ENCODE data around the gene TRPV2.
"Not testable (repeated sequence)": the region's sequence is repeated elsewhere in the genome, so short reads cannot be mapped to it uniquely, and the experiment has no call there.

The TRPV2 gene

DNA sequence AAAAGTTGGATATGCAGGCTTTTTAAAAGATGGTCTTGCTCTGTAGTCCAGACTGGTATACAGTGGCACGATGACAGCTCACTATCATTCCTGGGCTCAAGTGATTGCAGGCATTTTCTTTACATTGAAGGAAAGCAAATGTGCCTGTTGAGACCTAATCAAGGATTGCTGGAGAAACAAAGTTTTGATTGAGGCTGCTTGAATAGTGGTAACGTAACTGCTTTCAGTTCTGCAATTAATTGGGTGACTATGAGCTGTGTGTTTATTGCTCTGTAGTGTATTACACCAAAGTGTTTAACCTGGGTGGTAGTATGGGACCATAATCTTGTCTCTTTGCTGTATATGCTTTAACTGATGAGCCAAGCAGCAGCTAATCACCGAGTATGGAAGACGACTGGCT, 32.2 kb upstream of the TRPV2 start:
- H3K4me2 ChIP-seq, result no peak overlapping the region
- TF ChIP-seq, protein P1, sequence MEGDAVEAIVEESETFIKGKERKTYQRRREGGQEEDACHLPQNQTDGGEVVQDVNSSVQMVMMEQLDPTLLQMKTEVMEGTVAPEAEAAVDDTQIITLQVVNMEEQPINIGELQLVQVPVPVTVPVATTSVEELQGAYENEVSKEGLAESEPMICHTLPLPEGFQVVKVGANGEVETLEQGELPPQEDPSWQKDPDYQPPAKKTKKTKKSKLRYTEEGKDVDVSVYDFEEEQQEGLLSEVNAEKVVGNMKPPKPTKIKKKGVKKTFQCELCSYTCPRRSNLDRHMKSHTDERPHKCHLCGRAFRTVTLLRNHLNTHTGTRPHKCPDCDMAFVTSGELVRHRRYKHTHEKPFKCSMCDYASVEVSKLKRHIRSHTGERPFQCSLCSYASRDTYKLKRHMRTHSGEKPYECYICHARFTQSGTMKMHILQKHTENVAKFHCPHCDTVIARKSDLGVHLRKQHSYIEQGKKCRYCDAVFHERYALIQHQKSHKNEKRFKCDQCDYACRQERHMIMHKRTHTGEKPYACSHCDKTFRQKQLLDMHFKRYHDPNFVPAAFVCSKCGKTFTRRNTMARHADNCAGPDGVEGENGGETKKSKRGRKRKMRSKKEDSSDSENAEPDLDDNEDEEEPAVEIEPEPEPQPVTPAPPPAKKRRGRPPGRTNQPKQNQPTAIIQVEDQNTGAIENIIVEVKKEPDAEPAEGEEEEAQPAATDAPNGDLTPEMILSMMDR (conservative IDR thresholded peaks at IDR 0.05; ENCODE audit: low read depth, low read length), result no peak
- H3K4me3 ChIP-seq (IDR thresholded peaks at IDR 0.05; ENCODE audit: insufficient read depth, low read depth, low read length), result no peak overlapping the region

DNA sequence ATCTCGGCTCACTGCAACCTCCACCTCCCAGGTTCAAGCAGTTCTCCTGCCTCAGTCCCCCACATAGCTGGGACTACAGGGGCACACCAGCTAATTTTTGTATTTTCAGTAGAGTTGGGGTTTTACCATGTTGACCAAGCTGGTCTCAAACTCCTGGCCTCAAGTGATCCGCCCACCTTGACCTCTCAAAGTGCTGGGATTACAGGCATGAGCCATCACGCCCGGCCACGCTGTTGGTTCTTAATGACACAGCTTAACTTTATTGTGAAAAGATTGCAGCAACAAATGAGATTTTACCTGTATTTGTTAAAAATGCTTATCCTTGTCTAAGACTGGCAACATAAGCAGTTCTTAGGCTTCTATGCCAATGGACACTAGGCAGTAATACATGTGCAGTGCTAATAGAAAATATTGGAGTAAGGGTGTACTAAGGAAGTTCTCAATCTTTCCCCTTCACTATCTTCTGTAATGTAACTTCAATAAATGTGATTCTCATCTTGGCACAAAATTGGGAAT, 31.5 kb upstream of the TRPV2 start:
- H3K27ac ChIP-seq, result no peak overlapping the region
- no peaks in the 10 kb centered on the region for H3K27me3 ChIP-seq (ENCODE audit: insufficient read depth, low read depth)
- H3K9ac ChIP-seq, result no peak overlapping the region
- no peak overlapping the region for H3K4me3 ChIP-seq (IDR thresholded peaks at IDR 0.05; ENCODE audit: insufficient read depth, low read depth, low read length)
- no peaks in the 10 kb centered on the region for H4K20me1 ChIP-seq (ENCODE audit: insufficient read depth)
- H3K79me2 ChIP-seq (ENCODE audit: insufficient read depth, low read depth), result peaks cover 7% of the 10 kb centered on the region
- H3K4me1 ChIP-seq (ENCODE audit: low read depth, poor library complexity, severe bottlenecking), result no peaks in the 10 kb centered on the region
- peaks cover 4% of the 10 kb centered on the region; the same call in 1 of the 2 replicates for H3K36me3 ChIP-seq (ENCODE audit: insufficient read depth)
- H2AFZ ChIP-seq (ENCODE audit: low read depth), result no peak overlapping the region
- H3K4me2 ChIP-seq, result no peak overlapping the region
- TF ChIP-seq, protein P1 (conservative IDR thresholded peaks at IDR 0.05; ENCODE audit: low read depth, low read length), result no peak

More for the DNA sequence above, 32.2 kb upstream of the TRPV2 start:
- H3K27ac ChIP-seq, result no peak overlapping the region
- H3K36me3 ChIP-seq (ENCODE audit: insufficient read depth), result peaks cover 4% of the 10 kb centered on the region; the same call in 1 of the 2 replicates
- H3K27me3 ChIP-seq (ENCODE audit: insufficient read depth, low read depth), result no peaks in the 10 kb centered on the region
- H3K9ac ChIP-seq, result no peak overlapping the region
- H2AFZ ChIP-seq (ENCODE audit: low read depth), result no peak overlapping the region
- no peaks in the 10 kb centered on the region for H3K4me1 ChIP-seq (ENCODE audit: low read depth, poor library complexity, severe bottlenecking)
- H3K79me2 ChIP-seq (ENCODE audit: insufficient read depth, low read depth), result peaks cover 7% of the 10 kb centered on the region
- H4K20me1 ChIP-seq (ENCODE audit: insufficient read depth), result no peaks in the 10 kb centered on the region

DNA sequence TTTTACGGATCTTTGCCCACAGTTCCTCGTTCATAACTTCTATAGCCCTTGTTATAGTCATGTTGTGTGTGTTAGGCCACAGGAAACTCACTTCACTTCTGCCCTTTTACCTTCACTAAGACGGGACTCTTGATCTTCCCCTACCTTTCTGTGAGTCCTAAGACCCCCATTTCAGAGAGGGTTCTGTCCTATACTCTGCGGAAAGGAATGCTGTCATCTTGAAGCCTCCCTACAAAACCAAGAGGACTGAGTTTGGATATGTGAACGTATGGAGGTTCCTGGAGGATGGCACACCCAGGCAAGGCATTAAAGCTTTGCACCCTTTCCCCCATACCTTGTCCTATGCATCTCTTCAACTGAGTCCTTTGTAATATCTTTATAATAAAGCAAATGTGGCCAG, 30.8 kb upstream of the TRPV2 start:
- Histone ChIP-seq H3K4me1 (ENCODE audit: low read depth, poor library complexity, severe bottlenecking) (no peaks in the 10 kb centered on the region), H3K27me3 (ENCODE audit: insufficient read depth, low read depth) (no peaks in the 10 kb centered on the region), H3K79me2 (ENCODE audit: insufficient read depth, low read depth) (peaks cover 7% of the 10 kb centered on the region), H4K20me1 (ENCODE audit: insufficient read depth) (no peaks in the 10 kb centered on the region), H3K27ac (no peak overlapping the region), H3K9ac (no peak overlapping the region), H2AFZ (ENCODE audit: low read depth) (no peak overlapping the region), H3K4me2 (no peak overlapping the region), H3K4me3 (IDR thresholded peaks at IDR 0.05; ENCODE audit: insufficient read depth, low read depth, low read length) (no peak overlapping the region), H3K36me3 (ENCODE audit: insufficient read depth) (peaks cover 4% of the 10 kb centered on the region; the same call in 1 of the 2 replicates)
- TF ChIP-seq, protein P1 (conservative IDR thresholded peaks at IDR 0.05; ENCODE audit: low read depth, low read length), result no peak

DNA sequence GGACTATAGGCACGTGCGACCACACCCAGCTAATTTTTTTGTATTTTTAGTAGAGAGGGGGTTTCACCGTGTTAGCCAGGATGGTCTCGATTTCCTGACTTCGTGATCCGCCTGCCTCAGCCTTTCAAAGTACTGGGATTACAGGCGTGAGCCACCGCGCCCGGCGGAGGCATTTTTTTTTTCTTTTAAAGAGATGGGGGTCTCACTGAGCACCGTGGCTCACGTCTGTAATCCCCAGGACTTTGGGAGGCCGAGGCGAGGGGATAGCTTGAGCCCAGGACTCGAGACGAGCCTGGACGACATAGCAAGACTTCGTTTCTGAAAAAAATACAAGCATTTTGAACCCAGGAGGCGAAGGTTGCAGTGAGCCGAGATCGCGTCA, 29.3 kb upstream of the TRPV2 start:
- not testable (repeated sequence) for H3K27me3 ChIP-seq (ENCODE audit: insufficient read depth, low read depth); H3K27ac ChIP-seq; H3K36me3 ChIP-seq (ENCODE audit: insufficient read depth); H3K4me1 ChIP-seq (ENCODE audit: low read depth, poor library complexity, severe bottlenecking); H3K79me2 ChIP-seq (ENCODE audit: insufficient read depth, low read depth); H4K20me1 ChIP-seq (ENCODE audit: insufficient read depth); H3K4me3 ChIP-seq (IDR thresholded peaks at IDR 0.05; ENCODE audit: insufficient read depth, low read depth, low read length); H3K4me2 ChIP-seq
- H2AFZ ChIP-seq (ENCODE audit: low read depth), result peak overlapping the region; percentile 92; the same call in 1 of the 2 replicates
- H3K9ac ChIP-seq, result peak overlapping the region; percentile 27; the same call in 1 of the 2 replicates

DNA sequence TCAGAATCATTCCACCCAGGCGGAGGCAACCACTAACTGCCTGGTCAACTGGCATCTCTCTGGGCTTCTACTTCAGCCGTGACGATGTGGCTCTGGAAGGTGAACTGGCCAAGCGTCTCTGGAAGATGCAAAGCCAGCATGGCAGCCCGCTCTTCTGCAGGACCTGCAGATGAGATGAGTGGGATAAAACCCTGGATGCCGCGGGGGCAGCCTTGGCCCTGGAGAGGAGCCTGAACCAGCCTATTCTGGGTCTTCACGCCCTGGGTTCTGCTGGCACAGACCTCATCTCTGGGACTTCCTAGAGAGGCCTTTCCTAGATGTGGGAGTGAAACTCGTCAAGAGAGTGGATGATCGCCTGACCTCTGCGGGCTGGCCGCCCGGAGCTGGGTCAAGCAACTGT, 23.9 kb upstream of the TRPV2 start:
- no peak overlapping the region for H3K4me2 ChIP-seq
- no peak overlapping the region for H3K9ac ChIP-seq
- no peaks in the 10 kb centered on the region for H3K27me3 ChIP-seq (ENCODE audit: insufficient read depth, low read depth)
- H3K79me2 ChIP-seq (ENCODE audit: insufficient read depth, low read depth), result no peaks in the 10 kb centered on the region
- TF ChIP-seq, protein P1 (conservative IDR thresholded peaks at IDR 0.05; ENCODE audit: low read depth, low read length), result no peak
- H3K27ac ChIP-seq, result no peak overlapping the region
- no peaks in the 10 kb centered on the region for H3K36me3 ChIP-seq (ENCODE audit: insufficient read depth)
- no peaks in the 10 kb centered on the region for H3K4me1 ChIP-seq (ENCODE audit: low read depth, poor library complexity, severe bottlenecking)
- H3K4me3 ChIP-seq (IDR thresholded peaks at IDR 0.05; ENCODE audit: insufficient read depth, low read depth, low read length), result no peak overlapping the region
- H4K20me1 ChIP-seq (ENCODE audit: insufficient read depth), result no peaks in the 10 kb centered on the region
- no peak overlapping the region for H2AFZ ChIP-seq (ENCODE audit: low read depth)

DNA sequence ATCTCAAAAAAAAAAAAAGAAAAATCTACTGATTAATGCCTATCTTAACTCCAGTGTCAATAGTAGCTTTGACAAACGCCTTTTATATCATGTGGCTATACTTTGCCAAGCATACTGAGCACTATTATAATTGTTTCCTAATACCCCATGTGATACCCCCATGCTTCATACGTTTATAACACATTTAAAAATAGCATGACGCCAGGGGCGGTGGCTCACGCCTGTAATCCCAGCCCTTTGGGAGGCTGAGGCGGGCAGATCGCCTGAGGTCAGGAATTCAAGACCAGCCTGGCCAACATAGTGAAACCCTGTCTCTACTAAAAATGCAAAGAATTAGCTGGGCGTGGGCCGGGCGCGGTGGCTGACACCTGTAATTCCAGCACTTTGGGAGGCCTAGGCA, 22.9 kb upstream of the TRPV2 start:
- not testable (repeated sequence) for H4K20me1 ChIP-seq (ENCODE audit: insufficient read depth); H3K4me3 ChIP-seq (IDR thresholded peaks at IDR 0.05; ENCODE audit: insufficient read depth, low read depth, low read length); H3K27ac ChIP-seq; H3K4me1 ChIP-seq (ENCODE audit: low read depth, poor library complexity, severe bottlenecking); H3K9ac ChIP-seq; H2AFZ ChIP-seq (ENCODE audit: low read depth); H3K4me2 ChIP-seq; H3K36me3 ChIP-seq (ENCODE audit: insufficient read depth); H3K79me2 ChIP-seq (ENCODE audit: insufficient read depth, low read depth); H3K27me3 ChIP-seq (ENCODE audit: insufficient read depth, low read depth)

DNA sequence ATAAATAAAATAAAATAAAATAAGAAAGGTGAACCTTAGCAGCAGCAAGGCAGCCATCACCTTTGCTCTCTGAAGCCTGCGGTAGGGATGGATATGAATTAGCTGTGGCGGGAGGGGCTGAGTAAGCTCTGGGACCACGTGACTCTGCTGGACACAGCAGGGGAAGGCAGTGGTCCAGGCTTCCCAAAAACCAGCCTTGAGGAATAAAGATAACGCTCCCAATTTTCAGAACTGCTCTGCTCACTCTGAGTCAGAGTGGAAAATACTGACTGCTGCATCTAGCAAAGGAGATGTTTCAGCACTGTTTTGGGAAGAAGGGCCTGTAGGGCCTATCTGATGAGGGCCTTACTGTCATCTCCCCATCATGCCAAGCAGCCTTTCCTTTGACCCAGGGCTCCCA, 19.5 kb upstream of the TRPV2 start:
- not testable (repeated sequence) for H3K4me2 ChIP-seq; H3K4me1 ChIP-seq (ENCODE audit: low read depth, poor library complexity, severe bottlenecking); H3K27me3 ChIP-seq (ENCODE audit: insufficient read depth, low read depth); H3K9ac ChIP-seq; H3K4me3 ChIP-seq (IDR thresholded peaks at IDR 0.05; ENCODE audit: insufficient read depth, low read depth, low read length); H4K20me1 ChIP-seq (ENCODE audit: insufficient read depth); H3K27ac ChIP-seq; H2AFZ ChIP-seq (ENCODE audit: low read depth); H3K79me2 ChIP-seq (ENCODE audit: insufficient read depth, low read depth); H3K36me3 ChIP-seq (ENCODE audit: insufficient read depth)
